Measurements from ENCODE around the gene POLE. TPM values are rescaled to one million over a fixed set of nuclear protein-coding genes. Genes with fewer than 3 reads are reported as not detected.

POLE gene
- total and polyA plus RNA-seq, 9 of the 15 experiments (the other 6 are each of a cell fraction or from before 2014, with no cell fraction given), result 2.4 to 154 (median 49.6) TPM

- TF ChIP-seq ARID4B (CRISPR knock-in tag; IDR thresholded peaks at IDR 0.05) (peak; percentile 70), E2F5 (CRISPR knock-in tag; IDR thresholded peaks at IDR 0.05) (0 out of 2 replicates have a peak, but pooled peaks have one; percentile 54), GMEB1 (CRISPR knock-in tag; IDR thresholded peaks at IDR 0.05) (peak; percentile 84), RFX1 (IDR thresholded peaks at IDR 0.05) (no peak), ZNF384 (IDR thresholded peaks at IDR 0.05; ENCODE audit: low read depth, low read length) (no peak), ZBTB7A (IDR thresholded peaks at IDR 0.05; ENCODE audit: borderline replicate concordance, control insufficient read depth, low read depth, low read length) (peak; percentile 70; the same call in 1 of the 2 replicates), CREB3 (tag; conservative IDR thresholded peaks at IDR 0.05; ENCODE audit: low read depth) (no peak), POLR3A (IDR thresholded peaks at IDR 0.05; ENCODE audit: borderline replicate concordance, extremely low read depth, insufficient read depth, insufficient read length) (no peak), NELFE (IDR thresholded peaks at IDR 0.05; ENCODE audit: insufficient read depth, insufficient read length) (no peak), DLX4 (CRISPR knock-in tag; IDR thresholded peaks at IDR 0.05) (no peak), NRF1 (conservative IDR thresholded peaks at IDR 0.05 in 1 of 2, IDR thresholded peaks at IDR 0.05 in 1 of 2) (peak; percentile 91 to 92), ZNF695 (CRISPR knock-in tag; IDR thresholded peaks at IDR 0.05) (no peak), HEY1 (CRISPR knock-in tag; IDR thresholded peaks at IDR 0.05; ENCODE audit: borderline replicate concordance) (no peak), SIN3A (IDR thresholded peaks at IDR 0.05; ENCODE audit: borderline replicate concordance in 2 of 2, control insufficient read depth in 1 of 2, low read depth in 2 of 2, low read length in 2 of 2) (peak; percentile 49 to 90; a peak in 3 of 4 replicates), NR3C1 (CRISPR knock-in tag; IDR thresholded peaks at IDR 0.05) (no peak), GTF2B (IDR thresholded peaks at IDR 0.05; ENCODE audit: extremely low read depth, insufficient read length) (no peak), TAL1 (IDR thresholded peaks at IDR 0.05) (no peak), ZNF165 (CRISPR knock-in tag; IDR thresholded peaks at IDR 0.05; ENCODE audit: borderline replicate concordance) (no peak)
Observed at GRCh38 chr12:132710405-132711079, 23.4 kb upstream of the POLE start, which contains the start of gene PGAM5 (continued).
